MV-4-11 (cell line): ENCODE measurements around the gene MARK3.

Experiments
- DNase-seq: peaks from one replicate; lab custom pipeline; 2025; lab: John Stamatoyannopoulos, UW

MARK3 gene

DNA sequence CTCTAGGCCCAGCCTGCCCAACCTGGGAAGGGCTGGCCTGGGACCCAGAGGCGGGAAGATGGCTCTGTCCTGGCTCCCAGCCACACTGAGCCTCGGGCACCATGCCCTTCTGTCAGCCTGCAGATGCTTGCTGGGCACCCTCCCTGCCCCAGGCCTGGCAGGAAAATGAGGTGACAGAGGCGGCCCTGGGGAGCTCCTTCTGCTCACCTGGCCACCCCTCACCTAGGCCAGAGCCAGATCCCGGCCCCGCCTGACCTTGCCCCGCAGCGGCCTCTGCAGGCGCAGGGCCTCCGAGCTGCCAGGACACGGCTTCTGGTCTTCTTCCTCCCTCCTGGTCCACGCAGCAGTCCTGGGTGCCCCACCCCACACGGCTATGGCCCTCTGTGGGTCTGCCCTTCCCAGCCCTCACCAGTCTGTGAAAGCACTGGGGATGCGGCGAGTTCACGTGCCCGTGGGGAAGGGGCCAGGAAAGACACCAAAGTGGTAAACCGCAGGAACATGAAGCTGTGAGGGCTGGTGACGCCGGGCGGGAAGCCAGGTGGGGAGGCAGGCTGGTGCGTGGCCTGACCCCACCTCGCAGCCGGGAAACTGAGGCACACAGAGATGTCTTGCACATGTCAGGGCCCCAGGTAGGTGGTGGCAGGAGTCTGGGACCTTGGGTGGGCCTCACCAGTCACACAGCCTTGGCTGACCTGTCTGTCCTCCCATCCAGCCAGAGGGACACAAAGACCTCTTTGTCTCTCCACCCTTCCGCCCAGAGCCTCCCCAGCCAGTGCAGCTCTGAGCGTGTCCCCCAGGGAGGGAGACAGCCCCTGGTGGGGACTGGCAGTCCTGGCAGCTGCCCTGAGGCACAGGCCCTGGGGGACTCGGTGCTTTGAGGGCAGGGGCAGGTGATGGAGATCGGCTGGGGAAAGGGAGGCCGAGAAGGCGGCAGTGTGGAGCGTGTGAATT is 164.4 kb downstream of the MARK3 start:
- DNase-seq, result no peak

DNA sequence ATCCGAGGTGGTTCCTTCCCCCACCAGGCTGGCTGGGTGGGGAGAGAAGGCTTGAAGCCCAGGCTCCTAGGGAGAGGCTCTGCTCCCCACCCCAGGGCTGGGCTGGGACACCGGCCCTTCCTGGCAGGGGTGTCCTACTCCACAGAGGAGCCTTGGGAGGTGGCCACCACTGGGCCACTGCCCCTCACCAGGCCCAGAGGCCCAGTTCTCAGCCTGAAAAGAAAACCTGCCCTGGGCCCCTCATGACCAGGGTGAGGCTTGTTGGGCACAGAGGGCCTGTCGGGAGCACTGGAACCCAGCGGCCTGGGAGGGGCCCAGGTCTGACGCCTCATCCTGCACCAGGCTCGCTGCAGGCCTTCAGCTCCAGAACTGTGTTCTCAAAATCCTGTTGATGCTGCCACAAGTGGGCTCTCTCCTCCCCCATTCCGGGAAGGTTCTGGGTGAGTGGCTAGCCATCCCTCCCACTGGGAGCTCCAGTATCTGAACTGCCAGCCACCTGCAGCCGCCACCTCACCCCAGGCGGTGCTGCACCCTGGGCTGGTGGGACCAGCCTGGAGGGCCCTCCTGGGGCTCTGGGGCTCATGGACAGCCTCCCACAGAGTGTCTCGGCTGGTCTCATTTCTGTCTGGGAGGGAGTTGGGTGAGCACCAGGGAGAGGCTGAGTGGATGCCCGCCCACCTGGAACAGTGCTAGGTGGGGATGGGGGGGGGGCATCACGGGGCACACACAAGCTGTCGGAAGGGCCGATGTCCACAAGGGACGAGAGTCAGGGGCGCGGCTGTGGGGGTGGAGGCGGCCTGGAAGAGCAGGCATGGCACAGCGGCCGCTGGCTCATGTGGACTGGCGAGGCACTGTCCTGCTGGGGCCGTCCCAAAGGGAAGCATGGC is 165.5 kb downstream of the MARK3 start:
- DNase-seq, result no peak

DNA sequence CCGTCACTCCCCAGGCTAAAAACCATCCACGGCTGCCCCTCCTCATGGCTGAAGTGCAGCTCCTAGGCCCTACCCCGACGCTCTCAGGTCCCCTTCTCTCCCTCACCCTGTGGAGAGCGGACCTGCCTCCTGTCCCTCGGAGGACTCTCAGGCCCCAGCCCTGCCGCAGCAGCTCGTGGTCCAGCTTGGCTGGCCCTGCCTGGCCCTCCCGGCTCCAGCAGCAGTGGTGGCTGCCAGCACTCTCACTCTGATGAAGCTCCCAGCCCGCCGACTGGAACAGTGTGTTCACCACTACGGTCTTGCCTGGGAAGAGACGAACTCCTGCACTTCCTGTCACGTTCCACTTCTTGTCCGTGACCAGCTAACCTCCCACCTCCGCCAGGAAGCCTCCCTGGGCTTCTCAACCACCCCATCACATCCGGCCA is 166.1 kb downstream of the MARK3 start:
- DNase-seq, result no peak

DNA sequence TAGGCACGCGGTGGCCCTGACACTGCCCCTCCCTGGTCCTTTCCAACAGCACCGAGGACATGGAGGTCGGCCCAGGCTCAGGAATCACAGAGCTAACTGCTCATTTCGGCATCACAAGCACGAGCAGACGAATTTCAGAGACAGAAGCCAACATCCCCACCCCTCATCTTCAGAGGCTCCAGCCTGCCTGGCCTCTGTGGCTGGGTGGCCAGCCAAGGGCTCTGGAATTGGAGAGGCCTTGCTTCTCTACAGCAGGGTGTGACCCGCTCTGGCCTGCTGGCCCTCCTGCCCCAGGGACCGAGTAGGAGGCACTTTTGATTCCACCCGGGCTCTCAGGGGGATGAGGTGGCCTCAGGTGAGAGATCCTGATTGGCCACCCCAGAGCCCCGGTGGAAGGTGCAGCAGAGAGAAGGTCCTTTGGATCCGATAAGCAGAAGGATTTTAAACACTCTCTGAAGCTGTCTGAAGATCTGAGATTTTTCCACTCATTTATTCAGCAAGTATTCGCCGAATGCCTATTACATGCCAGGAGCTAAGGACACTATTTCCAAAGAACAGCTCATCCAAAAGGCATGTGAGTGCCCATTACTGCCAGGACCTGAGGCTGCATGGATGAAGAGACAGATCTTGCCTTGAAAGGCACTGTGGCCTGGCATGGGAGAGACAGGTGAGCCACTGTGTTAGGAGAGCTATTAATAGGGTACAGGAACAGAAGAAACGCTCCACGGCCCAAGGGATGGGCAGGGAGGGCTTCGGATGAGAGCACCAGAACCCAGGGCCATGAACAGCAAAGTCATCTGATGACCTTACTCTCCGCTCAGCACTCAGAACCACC is 167.0 kb downstream of the MARK3 start:
- DNase-seq, result no peak

DNA sequence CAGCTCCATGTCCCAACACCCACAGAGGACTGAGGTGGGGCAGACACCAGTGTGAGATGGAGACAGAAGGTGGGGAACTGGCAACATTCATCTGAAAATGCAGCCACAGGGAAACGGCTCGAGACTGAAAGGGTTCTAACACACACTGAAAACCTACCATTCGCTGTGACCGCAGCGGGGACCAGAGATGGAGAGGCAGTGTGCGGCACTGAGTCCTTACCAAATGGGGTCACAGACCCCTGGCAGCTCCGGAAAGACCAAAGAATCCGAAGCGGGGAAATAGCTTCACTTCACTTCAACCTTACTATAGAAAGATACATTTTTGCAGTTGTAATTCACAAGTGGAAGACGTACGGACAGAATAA is 167.6 kb downstream of the MARK3 start:
- no peak for DNase-seq
